ENCODE measurements around the gene PHF2. TPM values are rescaled to one million over a fixed set of nuclear protein-coding genes. Genes with fewer than 3 reads are reported as not detected.
A peak's percentile ranks its signal among the peaks of the same experiment; 100 is the strongest.

The PHF2 gene
- total RNA-seq, 6 experiments from 2014 or later, result 15.4 to 17.5 (median 16.6) TPM

DNA sequence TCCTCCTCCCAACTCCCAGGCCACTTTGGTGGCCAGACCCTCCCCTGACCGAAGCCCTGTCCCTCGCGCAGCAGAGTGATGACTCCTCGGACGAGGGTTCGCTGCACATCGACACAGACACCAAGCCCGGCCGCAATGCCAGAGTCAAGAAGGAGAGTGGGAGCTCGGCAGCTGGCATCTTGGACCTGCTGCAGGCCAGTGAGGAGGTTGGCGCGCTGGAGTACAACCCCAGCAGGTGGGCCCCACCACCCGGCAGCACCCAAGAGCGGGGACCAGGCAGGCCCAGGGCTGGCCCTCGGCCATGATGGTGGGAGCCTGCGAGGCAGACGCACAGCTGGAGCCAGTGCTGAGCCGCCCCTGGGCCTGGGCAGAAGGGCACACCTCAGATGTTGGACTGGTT is 90.6 kb downstream of the PHF2 start:
- H3K9me3 Mint-ChIP-seq, result no peaks in the 10 kb centered on the region
- peaks cover 18% of the 10 kb centered on the region for H3K27me3 Mint-ChIP-seq (ENCODE audit: insufficient read depth)
- no peaks in the 10 kb centered on the region for H3K4me1 Mint-ChIP-seq (ENCODE audit: low read depth)
- DNase-seq, result no peak
- H3K4me3 Mint-ChIP-seq, result no peak overlapping the region
- H3K27ac Mint-ChIP-seq, result no peak overlapping the region
- H3K36me3 Mint-ChIP-seq (ENCODE audit: low read depth), result 0 out of 2 replicates have a peak, but pooled peaks cover 5% of the 10 kb centered on the region
- no peak for TF ChIP-seq CTCF (IDR thresholded peaks at IDR 0.05)

- Mint-ChIP-seq H3K9me3 (no peaks in the 10 kb centered on the region), H3K36me3 (ENCODE audit: low read depth) (0 out of 2 replicates have a peak, but pooled peaks cover 5% of the 10 kb centered on the region), H3K27me3 (ENCODE audit: insufficient read depth) (peaks cover 18% of the 10 kb centered on the region), H3K4me3 (no peak overlapping the region), H3K4me1 (ENCODE audit: low read depth) (no peaks in the 10 kb centered on the region), H3K27ac (no peak overlapping the region)
- DNase-seq, result no peak
- no peak for TF ChIP-seq CTCF (IDR thresholded peaks at IDR 0.05)
These were observed 91.2 kb downstream of the PHF2 start for GRCh38 chr9:93667627-93668026.

DNA sequence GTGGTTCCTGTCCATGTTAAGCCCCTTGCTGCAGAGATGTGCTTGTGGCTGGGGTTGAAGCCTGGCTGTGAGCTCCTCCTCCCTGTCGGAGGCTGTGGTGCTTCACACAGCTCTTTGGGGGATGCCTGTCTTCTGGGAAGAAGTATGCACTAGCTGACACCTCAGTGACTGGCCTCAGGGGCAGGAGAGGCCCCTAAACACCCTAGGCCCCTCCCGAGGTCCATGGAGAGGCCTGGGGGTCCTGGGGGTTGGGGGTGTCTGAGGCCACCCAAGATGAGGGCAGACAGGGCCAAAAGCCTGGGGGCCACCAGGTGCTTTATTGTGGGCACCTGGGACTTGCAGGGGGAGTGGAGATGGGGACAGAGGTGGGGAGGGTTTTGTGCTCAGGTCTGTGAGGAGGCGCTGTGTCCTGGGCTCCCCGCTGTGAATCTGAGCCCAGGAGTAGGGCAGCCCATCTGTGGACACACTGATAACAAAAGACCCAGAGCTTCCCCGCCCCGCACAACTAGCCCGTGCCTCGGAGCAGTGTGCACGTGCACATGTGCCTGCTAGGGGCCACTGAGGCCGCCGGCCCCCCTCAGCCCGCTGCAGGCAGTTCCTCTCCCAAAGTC is 92.0 kb downstream of the PHF2 start:
- Mint-ChIP-seq H3K27me3 (ENCODE audit: insufficient read depth) (peaks cover 18% of the 10 kb centered on the region), H3K9me3 (no peaks in the 10 kb centered on the region), H3K27ac (no peak overlapping the region), H3K36me3 (ENCODE audit: low read depth) (0 out of 2 replicates have a peak, but pooled peaks cover 5% of the 10 kb centered on the region), H3K4me1 (ENCODE audit: low read depth) (no peaks in the 10 kb centered on the region), H3K4me3 (no peak overlapping the region)
- no peak for TF ChIP-seq CTCF (IDR thresholded peaks at IDR 0.05)
- DNase-seq, result no peak

- H3K9me3 Mint-ChIP-seq, result no peaks in the 10 kb centered on the region
- no peak overlapping the region for H3K4me3 Mint-ChIP-seq
- TF ChIP-seq CTCF (IDR thresholded peaks at IDR 0.05), result no peak
- H3K4me1 Mint-ChIP-seq (ENCODE audit: low read depth), result no peaks in the 10 kb centered on the region
- peak overlapping the region; percentile 46; the same call in 1 of the 2 replicates for H3K27ac Mint-ChIP-seq
- peaks cover 18% of the 10 kb centered on the region for H3K27me3 Mint-ChIP-seq (ENCODE audit: insufficient read depth)
- 0 out of 2 replicates have a peak, but pooled peaks cover 5% of the 10 kb centered on the region for H3K36me3 Mint-ChIP-seq (ENCODE audit: low read depth)
- DNase-seq, result no peak
These were observed 93.0 kb downstream of the PHF2 start for GRCh38 chr9:93669116-93669957.

DNA sequence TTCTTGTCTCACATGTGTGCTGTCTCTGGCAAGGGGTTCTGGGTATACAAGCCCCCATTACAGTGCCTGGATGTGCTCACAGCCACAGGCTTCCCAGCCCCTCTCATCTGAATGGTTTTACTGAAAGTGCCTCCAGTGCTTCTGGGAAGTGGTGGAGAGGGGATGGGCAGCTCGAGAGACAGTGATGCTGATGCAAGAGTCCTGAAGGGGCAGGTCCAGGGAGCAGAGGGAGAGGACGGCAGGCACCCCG is 93.5 kb downstream of the PHF2 start:
- no peak for DNase-seq
- 0 out of 2 replicates have a peak, but pooled peaks cover 5% of the 10 kb centered on the region for H3K36me3 Mint-ChIP-seq (ENCODE audit: low read depth)
- TF ChIP-seq CTCF (IDR thresholded peaks at IDR 0.05), result no peak
- no peaks in the 10 kb centered on the region for H3K4me1 Mint-ChIP-seq (ENCODE audit: low read depth)
- no peaks in the 10 kb centered on the region for H3K9me3 Mint-ChIP-seq
- peak overlapping the region; percentile 46; the same call in 1 of the 2 replicates for H3K27ac Mint-ChIP-seq
- no peak overlapping the region for H3K4me3 Mint-ChIP-seq
- peaks cover 16% of the 10 kb centered on the region for H3K27me3 Mint-ChIP-seq (ENCODE audit: insufficient read depth)

All from HFFc6 (cell line).